GM18909 (cell line): ENCODE measurements around the gene KLHL18.
A peak's percentile ranks its signal among the peaks of the same experiment; 100 is the strongest.
"Not testable (repeated sequence)": the region's sequence is repeated elsewhere in the genome, so short reads cannot be mapped to it uniquely, and the experiment has no call there.

ENCODE experiments used
- ATAC-seq: cut with Tn5 transposase; IDR thresholded peaks from one replicate; pipeline ENCODE4 v1.9.1; 2021; ENCODE audit warnings: mild to moderate bottlenecking; ENCODE audit not compliant: unreplicated experiment, poor library complexity

Gene KLHL18

DNA sequence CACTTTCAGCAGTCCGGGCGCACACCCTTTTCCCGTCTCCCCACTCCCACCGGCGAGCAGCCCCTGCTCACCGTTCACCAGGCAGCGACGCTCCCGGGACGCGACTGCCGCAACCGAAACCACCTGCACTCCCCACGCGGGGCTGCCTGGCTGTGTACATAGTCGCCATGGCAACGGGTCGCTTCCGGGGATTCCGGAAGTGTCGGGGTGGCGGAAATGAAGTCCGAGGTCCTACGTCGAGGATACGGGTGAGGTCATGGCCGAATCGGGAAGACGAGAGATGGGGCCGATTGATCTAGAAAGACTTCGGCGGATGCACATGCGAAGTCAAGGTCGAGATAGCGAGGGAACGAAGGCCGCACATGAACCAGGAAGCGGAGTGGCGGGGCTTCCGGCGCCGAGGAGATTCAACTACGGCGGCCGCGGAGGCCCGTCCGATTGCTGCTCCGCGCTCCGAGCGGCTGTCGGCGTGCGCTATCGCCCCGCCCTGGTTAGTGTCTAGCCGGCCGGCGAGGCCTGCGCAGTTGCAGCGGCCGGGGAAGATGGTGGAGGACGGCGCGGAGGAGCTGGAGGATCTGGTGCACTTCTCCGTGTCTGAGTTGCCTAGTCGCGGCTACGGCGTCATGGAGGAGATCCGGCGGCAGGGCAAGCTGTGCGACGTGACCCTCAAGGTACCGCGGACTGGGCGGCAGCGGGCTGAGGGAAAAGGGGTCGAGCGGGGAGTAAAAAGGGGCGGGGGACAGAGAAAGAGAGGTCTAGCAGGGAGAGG is at the start of gene KLHL18, which contains the start of gene KIF9:
Gene KLHL18 (plus strand): TSS at position 521 of the 769 bp plus-strand sequence. CDS start 22 bp downstream, at position 543.
Gene KIF9 (minus strand): TSS at position 376 of the 769 bp plus-strand sequence. CDS start 5,425 bp downstream, outside the sequence.
- peak; percentile 83 for ATAC-seq

DNA sequence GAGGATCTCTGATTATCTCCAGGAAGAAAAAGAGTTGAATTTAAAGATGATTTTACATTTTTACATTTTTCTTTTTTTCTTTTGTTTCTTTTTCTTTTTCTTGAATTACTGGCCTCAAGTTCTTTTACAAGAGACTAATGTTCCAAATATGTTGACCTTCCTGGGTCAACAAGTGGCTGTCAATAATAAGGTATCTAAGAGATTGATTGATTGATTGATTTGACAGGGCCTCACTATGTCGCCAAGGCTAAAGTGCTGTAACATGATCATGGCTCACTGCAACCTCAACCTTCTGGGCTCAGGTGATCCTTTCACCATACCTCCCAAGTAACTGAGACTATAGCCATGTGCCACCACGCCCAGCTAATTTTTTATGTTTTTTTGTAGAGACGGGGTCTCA is 44.7 kb upstream of the KLHL18 start:
- no peak for ATAC-seq

DNA sequence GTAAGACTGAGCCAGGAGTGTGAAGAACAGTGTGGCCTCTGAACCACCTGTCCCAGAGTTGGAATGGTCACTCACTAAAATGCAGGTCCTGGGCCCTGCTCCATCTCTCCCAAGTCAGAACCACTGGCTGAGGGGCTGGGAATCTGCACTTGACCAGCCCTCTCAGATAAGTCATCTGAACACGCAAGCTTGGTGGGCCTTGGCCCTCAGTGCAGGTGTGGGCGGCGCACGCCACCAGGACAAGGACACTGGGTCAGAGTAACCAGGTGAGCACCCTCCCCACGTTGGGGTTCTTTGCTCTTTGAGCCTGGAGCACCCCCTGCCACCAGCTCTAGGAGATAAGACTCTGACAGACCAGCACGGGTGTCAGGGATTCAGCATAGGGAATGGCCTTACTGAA is 42.8 kb upstream of the KLHL18 start:
- ATAC-seq, result no peak

DNA sequence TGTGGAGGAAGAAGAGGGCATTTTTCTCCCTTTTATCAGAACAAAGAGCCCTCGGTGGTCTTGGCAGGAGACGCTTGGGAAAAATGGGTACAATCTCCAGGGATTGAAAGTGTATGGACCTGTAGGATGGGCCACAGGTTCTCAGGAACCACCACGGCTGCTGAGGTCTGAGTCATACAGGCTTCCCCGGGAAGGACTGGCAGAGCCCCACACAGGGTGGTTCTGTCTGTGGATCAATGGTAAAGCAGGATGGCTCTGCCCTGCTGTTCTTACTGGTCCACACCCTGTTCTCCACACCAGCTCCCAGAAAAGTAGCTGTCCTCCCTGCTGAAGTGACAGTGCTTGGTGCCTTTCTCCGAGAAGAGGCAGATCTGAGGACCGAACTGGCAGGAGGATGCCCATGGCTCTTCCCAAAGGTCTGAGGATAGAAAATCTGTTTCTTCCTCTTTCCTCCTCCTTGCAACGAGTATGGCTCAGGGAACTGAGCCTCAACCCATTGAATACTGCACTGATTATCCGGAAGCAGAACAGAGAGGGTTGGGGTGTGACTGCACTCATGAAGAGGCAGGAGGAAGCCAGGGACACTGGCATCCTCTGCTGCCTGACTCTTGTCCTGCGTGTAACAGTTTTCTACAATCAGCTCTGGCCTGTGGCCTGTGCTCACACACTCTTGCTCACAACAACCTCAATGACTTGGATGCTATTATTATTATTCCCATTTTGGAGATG is 39.2 kb upstream of the KLHL18 start:
- no peak for ATAC-seq

GRCh38 chr3:47244531-47245100 is 38.1 kb upstream of the KLHL18 start:
- ATAC-seq, result no peak

DNA sequence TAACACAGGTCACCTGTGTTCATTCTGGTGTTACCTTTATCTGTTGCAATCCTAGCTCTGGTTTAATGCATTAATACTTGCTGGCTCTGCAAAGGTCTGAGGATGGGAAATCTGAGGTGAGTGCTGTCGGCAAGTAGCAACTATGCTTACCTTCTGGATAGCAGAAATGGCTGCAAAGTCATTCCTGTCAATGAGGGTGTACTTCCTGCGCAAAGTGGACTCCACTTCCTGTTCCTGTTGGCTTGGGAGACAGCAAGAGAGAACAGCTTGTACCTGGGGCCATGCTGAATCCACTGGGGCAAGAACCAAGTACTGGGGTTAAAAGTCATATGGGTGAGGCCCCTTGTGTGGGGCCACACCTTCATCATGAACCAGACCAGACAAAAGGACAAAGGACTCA is 37.5 kb upstream of the KLHL18 start:
- no peak for ATAC-seq

DNA sequence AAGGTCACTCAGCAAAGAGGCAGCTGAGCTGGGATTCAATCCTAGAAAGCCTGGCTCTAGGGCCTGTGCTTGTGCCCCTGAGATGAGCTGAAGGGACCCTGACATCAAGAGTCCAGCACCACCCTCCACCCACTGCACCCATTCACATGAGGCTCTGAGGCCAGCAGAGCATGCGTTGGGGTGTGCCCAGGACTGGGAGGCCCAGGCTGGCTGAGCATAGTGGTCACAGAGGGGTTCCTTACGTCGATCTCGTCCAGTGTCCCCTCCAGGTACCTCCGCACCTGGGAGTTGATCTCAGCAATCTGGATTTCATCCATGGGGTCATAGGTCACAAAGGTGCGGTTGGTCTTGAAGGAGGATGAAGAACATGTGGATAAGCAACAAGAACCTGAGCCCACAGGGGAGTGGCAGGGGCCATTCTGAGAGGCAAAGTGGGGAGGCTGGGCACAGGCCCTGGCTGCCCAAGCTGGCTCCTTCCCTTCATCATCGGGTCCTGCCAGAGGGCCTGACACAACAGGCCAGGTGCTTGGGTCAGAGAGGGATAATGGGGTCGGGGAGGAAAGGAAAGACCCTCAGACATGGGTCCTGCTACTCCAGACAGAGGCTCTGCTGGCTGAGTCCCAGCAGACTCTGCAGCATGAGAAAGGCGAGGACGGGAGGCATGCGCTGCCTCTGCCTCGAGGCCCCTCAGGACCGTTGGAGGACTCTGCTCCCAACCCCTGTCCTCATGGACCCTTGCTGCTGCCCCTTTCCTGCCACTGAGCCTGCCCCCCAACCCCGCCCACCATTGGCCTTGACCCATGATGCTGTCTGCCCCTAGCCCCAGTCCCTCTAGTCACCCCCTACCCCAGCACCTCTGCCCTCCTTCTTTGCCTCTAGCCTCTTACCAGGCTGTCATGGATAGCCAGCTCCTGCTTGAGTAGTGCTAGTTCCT is 35.3 kb upstream of the KLHL18 start:
- no peak for ATAC-seq

DNA sequence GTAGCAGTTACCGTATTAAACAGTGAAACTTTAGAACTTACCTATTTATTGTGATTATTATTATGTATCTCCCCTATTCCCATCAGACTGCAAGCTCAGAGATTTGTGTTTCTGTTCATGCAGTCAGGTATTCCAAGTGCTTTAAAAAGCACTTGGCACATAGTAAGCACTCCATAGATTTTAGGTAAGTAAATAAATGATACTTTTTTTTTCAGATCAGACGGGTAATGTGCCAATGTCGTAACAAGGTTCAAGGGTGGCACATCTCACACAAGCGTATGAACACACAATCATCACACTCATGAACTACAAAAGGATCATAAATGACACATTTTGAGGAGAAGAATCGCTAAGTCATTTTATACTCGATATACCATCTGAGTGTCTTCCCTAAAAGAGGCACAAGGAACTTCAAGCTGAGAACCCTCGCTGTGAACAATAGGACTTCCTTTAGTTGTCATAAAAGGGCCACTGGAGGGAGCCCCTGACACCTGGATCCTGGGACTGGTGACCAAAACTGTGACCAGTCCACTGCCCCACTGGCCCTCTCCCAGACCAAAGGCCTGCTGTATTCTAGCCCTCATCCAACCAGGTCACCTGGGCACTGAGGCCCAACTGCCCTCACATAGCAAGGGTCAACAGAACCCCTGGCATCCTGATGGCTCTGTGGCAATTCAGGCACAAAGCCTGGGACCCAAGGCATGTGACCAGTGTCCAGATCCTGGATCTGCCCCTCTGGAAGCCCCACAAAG is 32.3 kb upstream of the KLHL18 start:
- no peak for ATAC-seq

DNA sequence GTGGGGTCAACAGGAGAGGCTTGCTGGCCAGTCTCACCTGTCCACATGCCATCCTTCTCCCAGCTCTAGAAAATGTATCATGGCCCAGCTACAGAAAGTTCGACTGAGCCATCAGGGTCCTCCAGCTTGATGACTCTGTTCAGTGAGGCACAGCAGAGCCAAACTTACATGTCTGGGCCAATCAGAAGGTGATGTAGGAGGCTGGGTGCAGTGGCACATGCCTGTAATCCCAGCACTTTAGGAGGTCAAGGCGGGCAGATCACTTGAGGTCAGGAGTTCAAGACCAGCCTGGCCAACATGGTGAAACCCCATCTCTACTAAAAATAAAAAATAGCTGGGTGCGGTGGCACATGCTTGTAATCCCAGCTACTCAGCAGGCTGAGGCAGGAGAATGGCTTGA is 31.7 kb upstream of the KLHL18 start:
- ATAC-seq, result not testable (repeated sequence)

- ATAC-seq, result no peak
These were observed 31.1 kb upstream of the KLHL18 start for GRCh38 chr3:47251689-47252088.

DNA sequence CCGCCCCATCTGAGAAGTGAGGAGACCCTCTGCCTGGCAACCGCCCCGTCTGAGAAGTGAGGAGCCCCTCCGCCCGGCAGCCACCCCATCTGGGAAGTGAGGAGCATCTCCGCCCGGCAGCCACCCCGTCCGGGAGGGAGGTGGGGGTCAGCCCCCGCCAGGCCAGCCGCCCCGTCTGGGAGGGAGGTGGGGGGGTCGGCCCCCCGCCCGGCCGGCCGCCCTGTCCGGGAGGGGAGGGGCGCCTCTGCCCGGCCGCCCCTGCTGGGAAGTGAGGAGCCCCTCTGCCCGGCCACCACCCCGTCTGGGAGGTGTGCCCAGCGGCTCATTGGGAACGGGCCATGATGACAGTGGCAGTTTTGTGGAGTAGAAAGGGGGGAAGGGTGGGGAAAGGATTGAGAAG is 26.4 kb upstream of the KLHL18 start:
- ATAC-seq, result not testable (repeated sequence)

- ATAC-seq, result no peak
These were observed 23.6 kb upstream of the KLHL18 start for GRCh38 chr3:47259114-47259513.

GRCh38 chr3:47260605-47261004 is 22.1 kb upstream of the KLHL18 start:
- ATAC-seq, result no peak

- no peak for ATAC-seq
These were observed 21.4 kb upstream of the KLHL18 start for GRCh38 chr3:47261301-47261700.

GRCh38 chr3:47265008-47265407 is 17.7 kb upstream of the KLHL18 start:
- ATAC-seq, result no peak

DNA sequence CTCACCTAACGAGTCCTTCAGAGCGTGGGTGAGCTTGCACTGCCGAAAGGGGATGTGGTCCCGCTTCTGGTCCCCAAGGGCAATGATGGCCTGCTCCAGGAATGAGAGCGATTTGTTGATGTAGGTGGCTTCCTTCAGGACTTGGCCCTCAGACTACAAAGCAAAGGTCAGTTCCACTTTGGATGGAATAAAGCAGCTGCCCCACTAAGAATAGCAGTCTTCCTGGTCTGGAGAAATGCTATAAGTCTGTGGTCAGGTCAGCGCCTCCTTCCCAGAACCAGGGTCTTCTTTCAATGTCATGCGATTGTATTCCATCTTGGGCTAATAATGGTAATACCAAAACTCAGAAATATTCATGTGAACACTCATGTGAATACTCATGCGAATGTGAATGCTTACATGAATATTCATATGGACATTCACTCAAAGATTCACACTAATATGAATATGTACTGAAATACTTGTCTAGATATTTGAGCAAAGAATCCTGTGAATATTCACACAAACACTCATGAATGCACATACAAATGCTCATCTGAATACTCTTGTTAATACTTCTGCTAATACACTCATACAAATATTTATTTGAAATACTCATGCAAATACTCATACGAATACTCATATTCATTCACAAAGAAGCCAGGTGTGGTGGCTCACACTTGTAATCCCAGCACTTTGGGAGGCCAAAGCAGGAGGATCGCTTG is 16.9 kb upstream of the KLHL18 start:
- no peak for ATAC-seq

DNA sequence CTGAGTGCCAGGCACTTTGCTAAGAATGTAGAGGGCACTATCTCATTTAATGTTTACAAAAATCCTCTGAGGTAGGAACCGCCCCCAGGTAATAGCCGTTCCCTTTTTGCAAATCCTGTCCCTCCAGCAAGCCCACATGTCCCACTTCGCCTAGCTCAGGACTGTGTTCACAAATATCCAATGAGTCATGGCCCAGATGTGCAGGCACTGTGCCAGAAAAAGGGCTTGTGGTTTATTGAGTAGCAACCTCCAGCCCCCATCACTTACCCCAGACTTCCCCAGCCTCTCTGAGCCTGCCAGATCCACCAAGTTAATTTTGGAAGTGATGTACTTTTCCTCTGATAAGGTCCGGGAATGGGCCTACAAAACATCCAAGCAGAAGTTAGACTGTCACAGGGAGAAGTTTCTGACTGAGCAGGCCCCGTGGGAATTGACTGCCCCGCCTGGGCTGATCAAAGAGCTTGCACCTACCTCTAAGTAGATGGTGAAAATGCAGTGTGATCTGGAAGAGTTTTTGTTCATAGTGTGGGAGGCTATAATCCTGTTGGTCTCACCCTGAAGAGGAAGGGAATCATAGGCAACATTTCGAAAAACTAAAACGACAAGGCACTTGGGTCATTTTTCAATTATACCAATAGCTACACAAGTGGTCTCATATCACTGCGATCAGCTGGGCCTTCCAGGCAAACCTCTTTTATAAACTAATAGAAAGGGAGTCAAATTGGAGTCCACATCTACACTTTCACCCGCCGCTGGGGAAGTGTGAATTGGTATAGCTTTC is 15.8 kb upstream of the KLHL18 start:
- ATAC-seq, result peak; percentile 57

GRCh38 chr3:47267490-47267824 is 15.3 kb upstream of the KLHL18 start:
- ATAC-seq, result no peak
